Loucy (cell line): ENCODE results near the gene ANKRD16.

ENCODE experiments used
- H2AFZ ChIP-seq: fragments of 200-600 bp; sonication (generic); 2 replicates; pipeline ENCODE4 v1.6.0; 2016; ENCODE audit warnings: antibody characterized with exemption, mild to moderate bottlenecking, low read length, moderate library complexity
- H3F3A ChIP-seq: fragments of 200-600 bp; 2 replicates; pipeline ENCODE4 v1.6.0; 2016; ENCODE audit warnings: antibody characterized with exemption, low read depth, mild to moderate bottlenecking
- H3K27me3 ChIP-seq: fragments of 200-600 bp; sonication (generic); 2 replicates; pipeline ENCODE4 v1.6.1; 2014; ENCODE audit warnings: low read length, mild to moderate bottlenecking; ENCODE audit not compliant: insufficient read depth, poor library complexity, severe bottlenecking
- H3K36me3 ChIP-seq: fragments of 200-600 bp; sonication (generic); 2 replicates; pipeline ENCODE4 v1.6.1; 2016; ENCODE audit warnings: low read length; ENCODE audit not compliant: insufficient read depth
- H3K4me1 ChIP-seq: fragments of 200-600 bp; sonication (generic); 2 replicates; pipeline ENCODE4 v1.5.1; 2014; ENCODE audit warnings: low read length, mild to moderate bottlenecking; ENCODE audit not compliant: insufficient read depth, poor library complexity, severe bottlenecking
- H3K4me2 ChIP-seq: fragments of 200-600 bp; sonication (generic); 2 replicates; pipeline ENCODE4 v1.6.0; 2014; ENCODE audit warnings: antibody characterized with exemption, low read length, low read depth, mild to moderate bottlenecking; ENCODE audit not compliant: poor library complexity, severe bottlenecking
- H3K4me3 ChIP-seq: fragments of 200-600 bp; sonication (generic); 2 replicates; pipeline ENCODE4 v1.5.1; 2014; ENCODE audit warnings: low read length, mild to moderate bottlenecking, mixed read lengths; ENCODE audit not compliant: poor library complexity, severe bottlenecking
- H3K79me2 ChIP-seq: fragments of 200-600 bp; sonication (generic); 2 replicates; pipeline ENCODE4 v1.6.1; 2014; ENCODE audit warnings: low read length; ENCODE audit not compliant: insufficient read depth
- H3K9ac ChIP-seq: fragments of 200-600 bp; sonication (generic); 2 replicates; pipeline ENCODE4 v1.6.0; 2014; ENCODE audit warnings: mild to moderate bottlenecking, low read depth, low read length, moderate library complexity; ENCODE audit not compliant: poor library complexity, severe bottlenecking
- H3K9me2 ChIP-seq: fragments of 200-600 bp; sonication (generic); replicated peaks from 2 replicates; pipeline ENCODE4 v1.6.1; 2016; ENCODE audit warnings: low read depth, low read length, mixed read lengths
- H3K9me3 ChIP-seq: fragments of 200-600 bp; sonication (generic); 2 replicates; pipeline ENCODE4 v1.6.1; 2014; ENCODE audit warnings: mild to moderate bottlenecking, antibody characterized with exemption, low read length, low read depth; ENCODE audit not compliant: insufficient read depth
- H4K20me1 ChIP-seq: fragments of 200-600 bp; sonication (generic); 2 replicates; pipeline ENCODE4 v1.6.0; 2014; ENCODE audit warnings: antibody characterized with exemption, low read length, mild to moderate bottlenecking; ENCODE audit not compliant: insufficient read depth, poor library complexity, severe bottlenecking
- CTCF ChIP-seq: fragments of 200-600 bp; sonication (generic); conservative IDR thresholded peaks from 2 replicates; pipeline ENCODE4 v1.5.1; 2014; ENCODE audit warnings: mild to moderate bottlenecking, antibody characterized with exemption, low read length
- EZH2phosphoT487 ChIP-seq: fragments of 200-600 bp; IDR thresholded peaks from 2 replicates; pipeline ENCODE4 v1.6.1; 2018; ENCODE audit warnings: antibody characterized with exemption, mild to moderate bottlenecking, moderate library complexity, borderline replicate concordance

The ANKRD16 gene

GRCh38 chr10:5813341-5814109 lies 76.2 kb downstream of the ANKRD16 start, which contains the start of gene GDI2:
TSS of gene GDI2 (minus strand) at chr10:5813434. CDS start at chr10:5813258, 176 bp downstream.
- H3K4me1 ChIP-seq, result peaks cover 43% of the 10 kb centered on the region
- H3K27me3 ChIP-seq, result no peaks in the 10 kb centered on the region
- H3K4me2 ChIP-seq, result peak within 1 kb of the TSS; percentile 88
- no peaks in the 10 kb centered on the region for H3K36me3 ChIP-seq
- no peaks in the 10 kb centered on the region for H3K9me2 ChIP-seq
- H3K9me3 ChIP-seq, result no peaks in the 10 kb centered on the region
- peaks cover 64% of the 10 kb centered on the region for H3K79me2 ChIP-seq
- H4K20me1 ChIP-seq, result peaks cover 42% of the 10 kb centered on the region
- H2AFZ ChIP-seq, result peak within 1 kb of the TSS; percentile 71
- TF ChIP-seq CTCF (no peak), EZH2phosphoT487 (no peak)
- peak within 1 kb of the TSS; percentile 92 for H3K9ac ChIP-seq
- H3F3A ChIP-seq, result no peaks in the 10 kb centered on the region
- H3K4me3 ChIP-seq, result peak within 1 kb of the TSS; percentile 78

DNA sequence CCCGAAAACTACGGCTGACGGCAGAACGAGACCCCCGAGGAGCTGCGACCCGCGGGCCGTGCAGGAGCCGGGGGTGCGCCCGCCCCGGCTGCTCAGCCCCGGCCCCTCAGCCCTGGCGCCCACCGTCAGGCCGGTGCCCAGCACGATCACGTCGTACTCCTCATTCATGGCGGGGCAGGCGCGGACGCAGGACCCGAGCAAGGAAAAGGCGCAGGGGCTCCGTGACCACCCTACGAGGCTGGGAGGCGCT lies 76.7 kb downstream of the ANKRD16 start:
- H3K4me1 ChIP-seq, result peaks cover 45% of the 10 kb centered on the region
- no peaks in the 10 kb centered on the region for H3K9me3 ChIP-seq
- no peaks in the 10 kb centered on the region for H3K9me2 ChIP-seq
- peak overlapping the region; percentile 86 for H3K4me2 ChIP-seq
- H3K36me3 ChIP-seq, result no peaks in the 10 kb centered on the region
- H2AFZ ChIP-seq, result peak overlapping the region; percentile 71
- peak overlapping the region; percentile 78 for H3K4me3 ChIP-seq
- peak overlapping the region; percentile 92 for H3K9ac ChIP-seq
- peaks cover 69% of the 10 kb centered on the region for H3K79me2 ChIP-seq
- no peak for TF ChIP-seq CTCF
- peaks cover 47% of the 10 kb centered on the region for H4K20me1 ChIP-seq
- no peaks in the 10 kb centered on the region for H3F3A ChIP-seq
- no peaks in the 10 kb centered on the region for H3K27me3 ChIP-seq

DNA sequence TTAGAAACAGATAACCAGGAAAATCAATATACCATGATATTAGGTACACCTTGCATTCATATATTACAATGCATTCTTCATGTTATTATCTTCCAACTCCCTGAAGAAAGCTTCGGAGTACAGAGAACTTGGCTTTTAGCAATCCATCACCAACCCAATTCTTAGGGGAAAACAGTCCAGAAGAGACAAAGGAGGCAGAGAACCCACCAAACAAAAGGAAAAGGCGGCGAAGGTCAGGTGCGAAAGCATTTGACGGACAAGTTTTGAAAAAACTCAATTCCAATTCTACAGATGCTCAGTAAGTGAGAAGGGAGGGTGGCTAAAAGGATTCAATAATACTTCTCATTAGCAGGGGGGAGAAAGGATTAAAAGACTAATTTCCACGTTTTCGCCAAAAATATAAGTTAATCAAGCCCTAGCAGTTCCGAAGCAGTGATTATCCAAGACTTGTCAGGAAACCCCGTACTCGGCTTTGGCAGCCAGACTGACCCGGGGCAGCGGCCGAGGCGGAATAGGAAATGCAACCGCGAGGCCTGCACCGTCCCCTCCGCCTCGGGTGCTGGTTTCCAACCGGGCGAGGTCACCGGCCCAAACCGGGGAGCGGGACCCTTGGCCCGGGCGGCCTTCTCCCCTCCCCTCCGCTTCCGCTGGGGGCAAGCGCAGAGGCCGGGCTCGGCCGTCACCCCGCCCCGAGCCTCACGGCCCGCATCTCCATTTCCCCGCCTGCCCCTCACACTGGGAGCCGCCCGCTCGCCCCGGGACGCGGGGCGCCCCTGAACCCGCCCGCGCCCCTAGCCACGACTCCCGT lies 77.2 kb downstream of the ANKRD16 start:
- no peaks in the 10 kb centered on the region for H3K27me3 ChIP-seq
- H3K9ac ChIP-seq, result peak overlapping the region; percentile 92
- peak overlapping the region; percentile 71 for H2AFZ ChIP-seq
- peaks cover 50% of the 10 kb centered on the region for H3K4me1 ChIP-seq
- no peaks in the 10 kb centered on the region for H3K36me3 ChIP-seq
- no peak for TF ChIP-seq CTCF
- no peak for TF ChIP-seq EZH2phosphoT487
- peaks cover 52% of the 10 kb centered on the region for H4K20me1 ChIP-seq
- peak overlapping the region; percentile 86 for H3K4me2 ChIP-seq
- no peaks in the 10 kb centered on the region for H3K9me3 ChIP-seq
- H3K79me2 ChIP-seq, result peaks cover 75% of the 10 kb centered on the region
- H3K4me3 ChIP-seq, result peak overlapping the region; percentile 78
- H3F3A ChIP-seq, result no peaks in the 10 kb centered on the region
- H3K9me2 ChIP-seq, result no peaks in the 10 kb centered on the region
